ENCODE results near the gene MTMR6.

Gene MTMR6

GRCh38 chr13:25224151-25224550 is 63.1 kb downstream of the MTMR6 start:
- DNase-seq (ENCODE audit: insufficient read length, low spot score) (no peak), FAIRE-seq (no peak)

GRCh38 chr13:25222740-25223139 is 64.5 kb downstream of the MTMR6 start:
- FAIRE-seq, result no peak
- DNase-seq (ENCODE audit: insufficient read length, low spot score), result no peak

DNA sequence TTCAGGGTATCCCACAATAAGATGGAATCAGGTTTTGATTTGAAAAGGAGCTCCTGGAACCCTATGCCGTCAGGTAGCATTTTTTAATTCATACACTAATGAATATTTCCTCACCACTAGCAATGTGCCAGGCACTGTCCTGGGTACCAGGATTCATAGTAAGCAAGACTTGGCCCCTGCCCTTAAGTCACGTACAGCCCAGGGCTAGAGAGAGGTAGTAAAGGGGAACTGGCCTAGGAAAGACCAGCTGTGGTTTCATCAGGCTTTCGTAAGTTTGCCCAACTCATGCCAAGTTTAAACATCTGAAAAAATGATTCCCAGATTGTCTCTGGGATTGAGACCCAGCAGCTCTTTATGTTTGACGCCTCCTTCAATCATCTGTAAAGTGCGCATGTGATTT is 69.3 kb downstream of the MTMR6 start:
- FAIRE-seq (no peak), DNase-seq (ENCODE audit: insufficient read length, low spot score) (no peak)

GRCh38 chr13:25217023-25217885 is 70.0 kb downstream of the MTMR6 start:
- FAIRE-seq (no peak), DNase-seq (ENCODE audit: insufficient read length, low spot score) (no peak)

GRCh38 chr13:25215253-25215575 is 72.1 kb downstream of the MTMR6 start:
- FAIRE-seq (no peak), DNase-seq (ENCODE audit: insufficient read length, low spot score) (no peak)

DNA sequence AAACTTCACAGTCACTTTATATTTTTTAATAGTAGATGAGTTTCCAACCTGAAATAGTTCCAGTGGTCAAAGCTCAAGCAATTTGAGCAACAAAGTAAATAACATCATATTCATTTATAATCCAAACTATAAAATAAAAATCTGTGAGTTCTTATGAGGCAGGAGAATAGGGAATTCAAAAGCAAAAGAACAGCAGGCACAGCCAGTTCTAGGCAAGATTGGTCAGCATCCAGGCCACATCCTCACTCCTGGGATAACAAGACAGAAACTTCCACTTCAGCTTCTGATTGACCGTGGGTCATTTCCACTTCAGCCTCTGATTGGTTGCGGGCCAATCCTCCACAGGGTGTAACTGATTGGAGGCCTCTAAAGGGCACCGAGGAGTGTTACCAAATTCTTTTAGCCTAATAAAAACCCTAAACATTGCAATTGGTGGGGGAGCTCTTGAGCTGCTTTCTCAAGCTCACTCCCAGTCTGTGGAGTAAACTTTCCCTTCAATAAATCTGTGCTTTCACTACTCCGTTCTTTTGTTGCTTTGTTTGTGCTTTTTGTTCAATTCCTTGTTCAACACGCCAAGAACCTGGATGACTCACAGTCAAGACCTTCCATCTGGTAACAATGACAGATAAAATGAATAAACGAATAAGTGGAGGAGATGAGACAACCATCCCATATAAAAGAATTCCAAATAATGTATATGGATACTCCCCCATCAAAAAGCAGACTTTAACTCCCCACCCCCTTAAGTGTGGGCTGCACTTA is 72.6 kb downstream of the MTMR6 start:
- DNase-seq (ENCODE audit: insufficient read length, low spot score) (no peak), FAIRE-seq (no peak)

- DNase-seq (ENCODE audit: insufficient read length, low spot score) (no peak), FAIRE-seq (no peak)
Observed at GRCh38 chr13:25213715-25214114, 73.6 kb downstream of the MTMR6 start.

GRCh38 chr13:25210842-25211569 is 76.3 kb downstream of the MTMR6 start:
- DNase-seq (ENCODE audit: insufficient read length, low spot score), result no peak
- FAIRE-seq, result no peak

- DNase-seq (ENCODE audit: insufficient read length, low spot score), result no peak
- FAIRE-seq, result no peak
Observed at GRCh38 chr13:25207291-25207810, 79.9 kb downstream of the MTMR6 start.

- FAIRE-seq (no peak), DNase-seq (ENCODE audit: insufficient read length, low spot score) (no peak)
Observed at GRCh38 chr13:25204863-25205262, 82.4 kb downstream of the MTMR6 start.

- FAIRE-seq, result no peak
Observed at GRCh38 chr13:25203127-25203740, 84.1 kb downstream of the MTMR6 start.

GRCh38 chr13:25200783-25201182 is 86.5 kb downstream of the MTMR6 start:
- DNase-seq (ENCODE audit: insufficient read length, low spot score) (no peak), FAIRE-seq (no peak)

More at GRCh38 chr13:25203127-25203740, 84.1 kb downstream of the MTMR6 start:
- DNase-seq (ENCODE audit: insufficient read length, low spot score), result no peak

DNA sequence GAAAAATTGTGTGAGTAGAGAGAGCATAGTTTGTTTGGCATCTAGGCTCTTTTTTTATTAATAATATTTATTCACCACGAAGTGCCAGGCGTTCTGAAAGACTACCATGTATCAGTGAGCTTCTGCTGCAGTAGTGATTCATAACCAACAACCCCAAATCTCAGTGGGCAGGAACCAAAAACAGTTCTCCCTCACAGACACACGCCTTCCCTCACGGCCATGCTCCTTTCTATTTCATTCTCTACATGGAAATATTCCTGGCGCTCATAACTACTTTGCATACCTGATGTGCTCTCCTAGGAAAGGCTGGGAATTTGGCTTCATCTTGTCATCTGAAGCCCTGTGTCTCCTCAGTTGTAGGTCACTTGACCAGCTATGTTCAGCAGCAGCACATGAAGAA is 88.6 kb downstream of the MTMR6 start:
- DNase-seq (ENCODE audit: insufficient read length, low spot score), result no peak
- FAIRE-seq, result no peak

DNA sequence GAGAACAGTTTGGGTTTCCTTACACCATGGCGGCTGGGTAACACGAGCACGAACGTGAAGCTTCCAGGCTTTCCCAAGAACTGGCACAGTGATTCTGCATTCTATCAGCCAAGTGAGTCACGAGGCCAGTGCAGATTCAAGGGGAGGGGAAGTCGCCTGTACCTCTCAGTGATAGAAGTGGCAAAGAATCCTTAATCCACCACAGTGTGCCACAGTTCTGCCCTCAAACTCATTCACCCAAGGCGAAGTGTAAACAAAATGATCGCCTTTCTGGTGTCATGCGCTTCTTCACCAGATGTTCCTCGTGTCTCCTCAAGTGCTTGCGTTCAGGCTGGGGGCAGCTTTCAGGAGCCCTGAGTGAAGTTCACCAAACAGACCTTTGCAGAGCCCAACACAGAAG is 90.3 kb downstream of the MTMR6 start:
- DNase-seq (ENCODE audit: insufficient read length, low spot score), result no peak
- no peak for FAIRE-seq
